PC-9 (cell line): Measurements from ENCODE around the gene P4HA3. TPM values are rescaled to one million over a fixed set of nuclear protein-coding genes. Genes with fewer than 3 reads are reported as not detected.

Experiments
- BruUV-seq: library from RNA; stranded (reverse); fragments of 400-500 nt; replicated peaks from 2 replicates; lab custom pipeline; 2021; lab: Mats Ljungman, UMichigan
- CTCF ChIA-PET: fragments of 300-600 bp; sonication (Branson Sonifier 250); formaldehyde crosslinking; loops from one replicate; lab custom pipeline; 2022; ENCODE audit warnings: antibody characterized with exemption; lab: Charles Lee
- POLR2A ChIA-PET: fragments of 300-600 bp; sonication (Branson Sonifier 250); formaldehyde crosslinking; loops from one replicate; lab custom pipeline; 2022; ENCODE audit warnings: antibody characterized with exemption; ENCODE audit not compliant: unreplicated experiment; lab: Charles Lee
- DNase-seq, 2 experiments: peaks; one replicate each; pipeline versions ENCODE4 v3.0.0 to v3.0.0-alpha.2; 2015 to 2022; ENCODE audit warnings: mixed read lengths in 1 of 2
- H2AFZ ChIP-seq: fragments of 200-600 bp; sonication (generic); 2 replicates; pipeline ENCODE4 v1.8.1; 2017; ENCODE audit warnings: antibody characterized with exemption
- H3F3A ChIP-seq: fragments of 200-600 bp; sonication (generic); 2 replicates; pipeline ENCODE4 v1.8.1; 2017; ENCODE audit warnings: antibody characterized with exemption, mild to moderate bottlenecking, low read depth; ENCODE audit not compliant: insufficient read depth
- H3K27ac ChIP-seq: fragments of 200-600 bp; sonication (generic); 2 replicates; pipeline ENCODE4 v1.6.1; 2016; ENCODE audit warnings: mixed run types
- H3K27me3 ChIP-seq: fragments of 200-600 bp; sonication (generic); 2 replicates; pipeline ENCODE4 v1.6.1; 2016; ENCODE audit warnings: low read depth, mixed run types; ENCODE audit not compliant: insufficient read depth
- H3K36me3 ChIP-seq: fragments of 200-600 bp; sonication (generic); 2 replicates; pipeline ENCODE4 v1.6.1; 2016; ENCODE audit warnings: low read depth, mixed run types
- H3K4me1 ChIP-seq: fragments of 200-600 bp; sonication (generic); replicated peaks from 2 replicates; pipeline ENCODE4 v1.6.1; 2016; ENCODE audit warnings: mixed run types; ENCODE audit not compliant: insufficient read depth
- H3K4me2 ChIP-seq: fragments of 200-600 bp; sonication (generic); 2 replicates; pipeline ENCODE4 v1.6.1; 2017; ENCODE audit warnings: mixed run types
- H3K4me3 ChIP-seq: fragments of 200-600 bp; sonication (generic); 2 replicates; pipeline ENCODE4 v1.6.1; 2016; ENCODE audit warnings: mixed run types
- H3K79me2 ChIP-seq: fragments of 200-600 bp; sonication (generic); 2 replicates; pipeline ENCODE4 v1.6.1; 2017; ENCODE audit warnings: low read depth, mixed run types
- H3K9me2 ChIP-seq: fragments of 200-600 bp; sonication (generic); 2 replicates; pipeline ENCODE4 v1.8.1; 2017; ENCODE audit warnings: mild to moderate bottlenecking; ENCODE audit not compliant: insufficient read depth
- H3K9me3 ChIP-seq: fragments of 200-600 bp; sonication (generic); 2 replicates; pipeline ENCODE4 v1.8.1; 2016; ENCODE audit warnings: low read depth; ENCODE audit not compliant: insufficient read depth
- H4K20me1 ChIP-seq: fragments of 200-600 bp; sonication (generic); 2 replicates; pipeline ENCODE4 v1.8.1; 2017; ENCODE audit not compliant: insufficient read depth
- CTCF ChIP-seq: fragments of 200-600 bp; sonication (generic); conservative IDR thresholded peaks from 2 replicates; pipeline ENCODE4 v1.6.1; 2017; ENCODE audit warnings: mixed run types, antibody characterized with exemption, mild to moderate bottlenecking, moderate library complexity
- EZH2 ChIP-seq: fragments of 200-600 bp; sonication (generic); IDR thresholded peaks from 2 replicates; pipeline ENCODE4 v1.8.0; 2017; ENCODE audit warnings: antibody characterized with exemption, low read depth
- intact Hi-C: fragments of 100-400 bp; cut with micrococcal nuclease; formaldehyde crosslinking; loops from one replicate; pipeline ENCODE4 v1.10.0; 2022; ENCODE audit not compliant: unreplicated experiment
- total RNA-seq: library from RNA; stranded (reverse); gene quantifications from 2 replicates; pipeline ENCODE4 v1.2.3, GENCODE V29; 2021

The P4HA3 gene
- total RNA-seq, 1 experiment from 2014 or later: 0.22 TPM

- H3K27me3 ChIP-seq: no peaks in the 10 kb centered on the region
- no peaks in the 10 kb centered on the region for H3K36me3 ChIP-seq
- no peaks in the 10 kb centered on the region for H3K4me1 ChIP-seq
- no peaks in the 10 kb centered on the region; the same call in 1 of the 2 replicates for H3K9me3 ChIP-seq
- no peaks in the 10 kb centered on the region for H3K9me2 ChIP-seq
- no peak for DNase-seq
- no peak for TF ChIP-seq CTCF
- TF ChIP-seq EZH2: no peak
- CTCF ChIA-PET: no interaction called here
- H3F3A ChIP-seq: no peaks in the 10 kb centered on the region
- H3K79me2 ChIP-seq: no peaks in the 10 kb centered on the region
- POLR2A ChIA-PET: no interaction called here
- no TSS peak for BruUV-seq
- no peak overlapping the region for H3K4me3 ChIP-seq
- no peak overlapping the region for H2AFZ ChIP-seq
- no peaks in the 10 kb centered on the region for H4K20me1 ChIP-seq
- H3K4me2 ChIP-seq: no peak overlapping the region
- H3K27ac ChIP-seq: no peak overlapping the region
- intact Hi-C loops: no loop called here
Measured at GRCh38 chr11:74318241-74318932, 6.9 kb upstream of the P4HA3 start.

- Histone ChIP-seq H3K4me1 (no peaks in the 10 kb centered on the region), H3K36me3 (no peaks in the 10 kb centered on the region), H3K27ac (no peak overlapping the region), H3K4me2 (no peak overlapping the region), H3K79me2 (no peaks in the 10 kb centered on the region), H3K4me3 (no peak overlapping the region), H4K20me1 (no peaks in the 10 kb centered on the region), H3K9me3 (no peaks in the 10 kb centered on the region; the same call in 1 of the 2 replicates), H2AFZ (no peak overlapping the region), H3K9me2 (no peaks in the 10 kb centered on the region), H3F3A (no peaks in the 10 kb centered on the region; the same call in 1 of the 2 replicates), H3K27me3 (no peaks in the 10 kb centered on the region; the same call in 1 of the 2 replicates)
- no peak for TF ChIP-seq CTCF
- no peak for TF ChIP-seq EZH2
- intact Hi-C loops: no loop called here
- ChIA-PET POLR2A (no interaction called here), CTCF (no interaction called here)
- no peak for DNase-seq
- no TSS peak for BruUV-seq
Measured at GRCh38 chr11:74316772-74317505, 5.5 kb upstream of the P4HA3 start.

- H3K4me3 ChIP-seq: no peak overlapping the region
- H2AFZ ChIP-seq: no peak overlapping the region
- no peaks in the 10 kb centered on the region for H3K9me2 ChIP-seq
- H3K36me3 ChIP-seq: no peaks in the 10 kb centered on the region
- no peak overlapping the region for H3K27ac ChIP-seq
- H3K79me2 ChIP-seq: no peaks in the 10 kb centered on the region
- no peaks in the 10 kb centered on the region; the same call in 1 of the 2 replicates for H3F3A ChIP-seq
- DNase-seq: no peak
- H4K20me1 ChIP-seq: no peaks in the 10 kb centered on the region
- H3K9me3 ChIP-seq: no peaks in the 10 kb centered on the region; the same call in 1 of the 2 replicates
- H3K27me3 ChIP-seq: no peaks in the 10 kb centered on the region; the same call in 1 of the 2 replicates
- no TSS peak for BruUV-seq
- TF ChIP-seq CTCF: no peak
- H3K4me2 ChIP-seq: no peak overlapping the region
- CTCF ChIA-PET: no interaction called here
- H3K4me1 ChIP-seq: no peaks in the 10 kb centered on the region
- POLR2A ChIA-PET: no interaction called here
- intact Hi-C loops: no loop called here
Measured at GRCh38 chr11:74312326-74312725, 886 bp upstream of the P4HA3 start.
